Right lobe of liver (tissue), 4 donors: ENCODE results near the gene S100A16.

Source experiments
- POLR2A ChIP-seq: fragments of 450-650 bp; IDR thresholded peaks from one replicate; pipeline ENCODE4 v1.6.1; 2017; ENCODE audit warnings: antibody characterized with exemption, mild to moderate bottlenecking
- TF ChIP-seq, protein P1 (sequence below), 4 donors: fragments of 200-600 bp in 3 of 4; fragments of 450-650 bp in 1 of 4; IDR thresholded peaks; one replicate each; pipeline versions ENCODE4 v1.5.1 to v1.8.0; 2016 to 2022; ENCODE audit warnings: antibody characterized with exemption in 4 of 4, mild to moderate bottlenecking in 2 of 4
- donor health status: DM: no; HTN: no; CAD: no.
- donor health status: DM: no; HTN: no; CAD: no.
- donor health status: DM: no; HTN: yes; CAD: no.

DNA sequence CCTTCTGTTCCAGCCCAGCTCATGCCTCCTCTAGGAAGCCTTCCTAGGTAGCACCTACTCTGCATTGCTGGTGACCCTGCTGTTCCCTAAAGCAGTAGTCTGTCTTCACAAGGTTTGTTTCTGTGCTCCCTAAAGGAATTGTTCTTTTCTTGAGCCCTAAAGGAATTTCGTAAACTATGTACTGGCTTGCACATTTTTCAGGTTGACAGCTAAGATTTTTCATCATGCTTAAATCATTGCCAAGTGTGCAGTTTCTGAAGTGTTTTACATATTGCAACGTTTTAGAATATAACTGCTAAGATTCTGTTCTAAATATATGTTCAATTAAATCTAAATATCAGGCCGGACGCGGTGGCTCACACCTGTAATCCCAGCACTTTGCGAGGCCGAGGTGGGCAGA, 13.1 kb downstream of the S100A16 start:
- no peak for TF ChIP-seq POLR2A
- TF ChIP-seq, protein P1, sequence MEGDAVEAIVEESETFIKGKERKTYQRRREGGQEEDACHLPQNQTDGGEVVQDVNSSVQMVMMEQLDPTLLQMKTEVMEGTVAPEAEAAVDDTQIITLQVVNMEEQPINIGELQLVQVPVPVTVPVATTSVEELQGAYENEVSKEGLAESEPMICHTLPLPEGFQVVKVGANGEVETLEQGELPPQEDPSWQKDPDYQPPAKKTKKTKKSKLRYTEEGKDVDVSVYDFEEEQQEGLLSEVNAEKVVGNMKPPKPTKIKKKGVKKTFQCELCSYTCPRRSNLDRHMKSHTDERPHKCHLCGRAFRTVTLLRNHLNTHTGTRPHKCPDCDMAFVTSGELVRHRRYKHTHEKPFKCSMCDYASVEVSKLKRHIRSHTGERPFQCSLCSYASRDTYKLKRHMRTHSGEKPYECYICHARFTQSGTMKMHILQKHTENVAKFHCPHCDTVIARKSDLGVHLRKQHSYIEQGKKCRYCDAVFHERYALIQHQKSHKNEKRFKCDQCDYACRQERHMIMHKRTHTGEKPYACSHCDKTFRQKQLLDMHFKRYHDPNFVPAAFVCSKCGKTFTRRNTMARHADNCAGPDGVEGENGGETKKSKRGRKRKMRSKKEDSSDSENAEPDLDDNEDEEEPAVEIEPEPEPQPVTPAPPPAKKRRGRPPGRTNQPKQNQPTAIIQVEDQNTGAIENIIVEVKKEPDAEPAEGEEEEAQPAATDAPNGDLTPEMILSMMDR (IDR thresholded peaks at IDR 0.05), result no peak
